DOHH2 (cell line): ENCODE results near the gene MIAT.

Experiments
- EZH2phosphoT487 ChIP-seq: fragments of 200-600 bp; sonication (generic); IDR thresholded peaks from 2 replicates; pipeline ENCODE4 v1.6.1; 2017; ENCODE audit warnings: borderline replicate concordance, mild to moderate bottlenecking, antibody characterized with exemption, low read length, moderate library complexity, mixed read lengths
- TF ChIP-seq, protein P1 (sequence below): fragments of 200-600 bp; sonication (generic); IDR thresholded peaks from one replicate; pipeline ENCODE4 v1.5.1; 2014; ENCODE audit warnings: antibody characterized with exemption, mild to moderate bottlenecking, low read depth, low read length; ENCODE audit not compliant: poor library complexity, severe bottlenecking

DNA sequence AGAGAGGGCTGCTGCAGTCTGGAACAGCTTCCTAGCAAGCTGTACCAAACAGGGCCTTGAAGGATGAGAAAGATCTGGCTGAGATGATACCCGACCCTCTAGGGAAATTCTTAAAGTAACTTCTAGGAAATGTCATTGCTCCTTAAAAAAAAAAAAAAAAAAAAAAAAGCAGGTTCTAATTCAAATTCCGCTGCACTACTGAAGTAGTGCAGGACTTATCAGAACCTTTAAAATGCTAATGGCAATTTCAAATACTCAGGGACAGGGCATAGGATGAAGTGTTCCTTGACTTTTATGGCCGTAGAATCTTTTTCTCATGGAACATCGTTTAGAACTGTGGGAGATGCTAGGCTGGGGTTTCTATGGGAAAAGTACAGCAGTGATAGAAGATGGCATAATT lies 13.1 kb downstream of the MIAT start:
- TF ChIP-seq, protein P1, sequence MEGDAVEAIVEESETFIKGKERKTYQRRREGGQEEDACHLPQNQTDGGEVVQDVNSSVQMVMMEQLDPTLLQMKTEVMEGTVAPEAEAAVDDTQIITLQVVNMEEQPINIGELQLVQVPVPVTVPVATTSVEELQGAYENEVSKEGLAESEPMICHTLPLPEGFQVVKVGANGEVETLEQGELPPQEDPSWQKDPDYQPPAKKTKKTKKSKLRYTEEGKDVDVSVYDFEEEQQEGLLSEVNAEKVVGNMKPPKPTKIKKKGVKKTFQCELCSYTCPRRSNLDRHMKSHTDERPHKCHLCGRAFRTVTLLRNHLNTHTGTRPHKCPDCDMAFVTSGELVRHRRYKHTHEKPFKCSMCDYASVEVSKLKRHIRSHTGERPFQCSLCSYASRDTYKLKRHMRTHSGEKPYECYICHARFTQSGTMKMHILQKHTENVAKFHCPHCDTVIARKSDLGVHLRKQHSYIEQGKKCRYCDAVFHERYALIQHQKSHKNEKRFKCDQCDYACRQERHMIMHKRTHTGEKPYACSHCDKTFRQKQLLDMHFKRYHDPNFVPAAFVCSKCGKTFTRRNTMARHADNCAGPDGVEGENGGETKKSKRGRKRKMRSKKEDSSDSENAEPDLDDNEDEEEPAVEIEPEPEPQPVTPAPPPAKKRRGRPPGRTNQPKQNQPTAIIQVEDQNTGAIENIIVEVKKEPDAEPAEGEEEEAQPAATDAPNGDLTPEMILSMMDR, result no peak
- TF ChIP-seq EZH2phosphoT487, result no peak
